Activated CD8-positive, alpha-beta memory T cell treated with anti-CD3 and anti-CD28 coated beads for 1 hour (primary cell): ENCODE data around the gene DHODH.
"Not testable (repeated sequence)": the region's sequence is repeated elsewhere in the genome, so short reads cannot be mapped to it uniquely, and the experiment has no call there.

Experiments used
- DNase-seq, 2 donors: peaks; one replicate each; pipeline ENCODE4 v3.0.0-alpha.2; 2020; ENCODE audit warnings: low read depth in 1 of 2; ENCODE audit errors: extremely low read depth in 1 of 2

The DHODH gene

GRCh38 chr16:72008424-72009216 lies at the start of gene DHODH:
TSS of gene DHODH (plus strand) at chr16:72008744. CDS start at chr16:72008765, 21 bp downstream.
- peak; percentile 92 to 97 for DNase-seq

- peak; percentile 49 to 70 for DNase-seq
These were observed 47.2 kb upstream of the DHODH start for GRCh38 chr16:71961066-71962039.

DNA sequence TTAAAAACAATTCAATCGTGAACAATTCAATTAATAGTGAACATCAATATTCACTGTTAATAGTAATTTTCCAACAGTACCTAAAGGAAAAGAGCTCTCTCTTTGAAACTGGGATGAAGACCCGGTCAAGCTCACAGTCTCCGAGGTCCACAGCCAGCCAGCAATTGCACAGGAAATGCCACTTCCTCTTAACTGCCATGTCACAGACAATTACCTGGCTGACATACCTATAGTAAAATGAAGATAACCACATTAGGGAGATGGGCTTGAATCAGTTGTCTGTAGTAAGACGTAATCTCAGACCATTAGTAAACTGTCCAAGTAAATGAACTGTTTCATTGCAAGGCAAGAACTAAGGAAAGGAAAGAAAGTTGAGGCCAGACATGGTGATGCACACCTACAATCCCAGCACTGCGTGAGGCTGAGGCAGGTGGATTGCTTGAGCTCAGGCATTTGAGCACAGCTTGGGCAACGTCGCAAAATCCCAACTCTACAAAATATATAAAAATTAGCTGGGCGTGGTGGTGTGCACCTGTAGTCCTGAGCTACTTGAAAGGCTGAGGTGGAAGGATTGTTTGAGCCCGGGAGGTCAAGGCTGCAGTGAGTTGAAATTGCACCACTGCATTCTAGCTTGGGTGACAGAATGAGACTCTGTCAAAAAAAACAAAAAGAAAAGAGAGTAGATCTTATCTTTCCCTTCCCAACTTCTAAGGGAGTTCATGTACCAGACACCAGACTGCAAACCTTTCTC lies 45.2 kb upstream of the DHODH start:
- no peak for DNase-seq

DNA sequence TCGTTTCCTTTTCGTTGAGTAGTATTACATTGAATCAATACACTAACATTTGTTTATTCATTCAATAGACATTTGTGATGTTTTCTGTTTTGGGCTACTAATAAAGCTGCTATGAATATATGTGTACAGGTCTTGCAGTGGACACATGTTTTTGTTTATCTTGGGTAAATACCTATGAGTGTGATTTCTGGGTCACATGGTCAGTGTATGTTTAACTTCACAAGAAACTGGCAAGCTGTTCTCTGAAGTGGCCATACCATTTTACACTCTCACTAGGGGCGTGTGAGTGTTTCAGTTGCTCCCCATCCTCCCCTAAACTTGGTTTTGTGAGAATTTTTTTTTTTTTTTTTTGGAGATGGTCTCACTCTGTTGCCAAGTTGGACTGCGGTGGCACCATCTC lies 43.3 kb upstream of the DHODH start:
- no peak for DNase-seq

- DNase-seq = no peak
These were observed 41.6 kb upstream of the DHODH start for GRCh38 chr16:71966932-71967331.

DNA sequence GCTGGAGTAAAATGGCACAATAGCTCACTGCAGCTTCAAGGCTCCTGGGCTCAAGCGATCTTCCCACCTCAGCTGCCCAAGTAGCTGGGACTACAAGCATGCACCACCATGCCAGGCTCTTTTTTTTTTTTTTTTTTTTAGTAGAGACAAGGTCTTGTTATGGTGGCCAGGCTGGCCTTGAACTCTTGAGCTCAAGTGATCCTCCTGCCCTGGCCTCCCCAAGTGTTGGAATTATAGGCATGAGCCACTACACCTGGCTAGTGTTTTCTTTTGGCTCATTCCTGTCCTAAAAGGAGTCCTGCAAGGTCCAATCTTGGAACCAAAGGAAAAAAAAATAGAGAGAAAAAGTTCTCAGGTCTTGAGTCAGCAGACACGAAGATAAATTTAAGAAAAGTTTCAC lies 39.2 kb upstream of the DHODH start:
- no peak for DNase-seq

DNA sequence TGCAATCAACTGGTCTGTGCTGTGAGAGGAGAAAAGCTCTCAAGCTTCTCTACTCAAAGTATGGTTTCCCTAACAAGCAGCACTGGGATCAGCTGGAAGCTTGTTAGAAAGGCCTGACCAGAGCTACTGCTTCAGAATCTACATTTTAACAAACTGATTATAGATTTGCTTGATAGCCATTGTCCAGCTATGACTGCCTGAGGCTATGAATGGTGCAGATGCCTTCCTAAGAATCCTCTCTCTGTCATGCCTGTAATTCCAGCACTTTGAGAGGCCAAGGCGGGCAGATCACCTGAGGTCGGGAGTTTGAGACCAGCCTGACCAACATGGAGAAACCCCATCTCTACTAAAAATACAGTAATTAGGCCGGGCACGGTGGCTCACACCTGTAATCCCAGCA lies 37.0 kb upstream of the DHODH start:
- no peak for DNase-seq

- DNase-seq = no peak
These were observed 36.2 kb upstream of the DHODH start for GRCh38 chr16:71972356-71972755.

DNA sequence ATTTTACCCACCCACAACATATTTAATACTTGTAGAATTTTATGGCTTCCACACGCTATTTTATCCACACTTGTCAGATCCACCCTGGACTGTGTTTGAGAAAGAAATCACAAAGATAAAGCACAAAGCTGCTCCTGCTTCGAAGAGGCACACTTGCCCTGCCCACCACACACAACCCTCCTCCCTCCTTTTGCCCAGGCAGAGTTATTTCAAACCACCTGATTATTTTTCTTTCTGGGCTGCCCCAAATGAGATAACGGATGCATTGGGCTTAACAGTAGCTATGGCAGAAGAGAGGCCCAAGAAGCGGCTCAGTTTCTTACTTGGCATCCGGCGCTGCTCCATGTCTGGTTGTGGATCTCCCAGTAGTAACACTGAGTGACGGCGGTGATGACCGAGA lies 35.5 kb upstream of the DHODH start:
- no peak for DNase-seq

DNA sequence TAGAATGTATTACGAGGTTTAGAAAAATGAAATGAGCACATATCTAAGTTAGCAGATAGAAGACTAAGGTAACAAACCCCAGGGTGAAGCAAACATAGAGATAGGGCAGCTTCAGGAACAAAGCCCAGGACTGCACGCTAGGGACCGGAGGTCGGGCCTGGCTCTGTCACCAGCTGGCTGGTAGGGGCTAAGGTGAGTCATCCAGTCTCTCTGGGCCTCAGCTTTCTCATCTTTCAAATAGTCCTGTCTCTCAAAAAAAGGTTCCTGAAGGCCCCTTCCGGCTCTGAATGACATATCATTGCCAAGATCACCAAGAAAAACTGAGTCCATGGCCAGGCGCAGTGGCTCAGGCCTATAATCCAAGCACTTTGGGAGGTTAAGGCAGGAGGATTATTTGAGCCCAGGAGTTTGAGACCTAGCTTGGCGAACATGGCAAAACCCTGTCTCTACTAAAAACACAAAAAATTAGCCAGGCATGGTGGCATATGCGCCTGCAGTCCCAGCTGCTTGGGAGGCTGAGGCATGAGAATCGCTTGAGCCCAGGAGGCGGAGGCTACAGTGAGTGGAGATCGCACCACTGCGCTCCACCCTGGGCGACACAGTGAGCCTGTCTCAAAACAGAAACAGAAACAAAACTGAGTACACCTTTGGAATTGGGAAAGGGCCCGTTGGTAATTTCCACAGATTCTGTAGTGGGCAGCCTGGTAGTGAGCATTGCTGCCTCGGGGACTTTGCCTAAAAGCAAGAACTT lies 34.3 kb upstream of the DHODH start:
- DNase-seq = no peak

DNA sequence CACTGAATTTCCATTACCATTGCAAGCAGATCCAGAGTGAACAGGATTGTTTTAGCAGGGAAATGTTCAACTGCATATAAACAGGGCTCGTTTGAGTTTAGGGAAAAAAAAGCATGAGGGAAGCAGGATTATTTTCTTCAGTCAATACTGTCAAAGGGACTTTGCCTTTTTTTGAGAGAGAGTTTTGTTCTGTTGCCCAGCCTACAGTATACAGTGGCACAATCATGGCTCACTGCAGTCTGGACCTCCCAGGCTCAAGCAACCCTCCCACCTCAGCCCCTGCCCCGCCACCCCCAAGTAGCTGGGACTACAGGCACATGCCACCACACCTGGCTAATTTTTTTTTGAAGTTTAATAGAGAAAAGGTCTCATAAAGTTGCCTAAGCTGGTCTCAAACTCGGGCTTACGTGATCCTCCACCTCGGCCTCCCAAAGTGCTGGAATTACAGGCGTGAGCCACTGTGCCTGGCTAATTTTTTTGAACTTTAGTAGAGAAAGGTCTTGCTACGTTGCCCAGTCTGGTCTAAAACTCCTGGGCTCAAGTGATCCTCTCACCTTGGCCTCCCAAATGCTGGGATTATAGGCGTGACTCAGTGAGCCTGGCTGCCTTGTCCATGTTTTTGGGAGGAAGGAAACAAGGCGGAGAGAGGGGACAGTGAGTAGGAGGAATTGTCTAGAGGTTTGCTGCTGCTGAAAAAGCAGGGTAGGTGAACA lies 23.1 kb upstream of the DHODH start:
- no peak for DNase-seq

GRCh38 chr16:71986131-71986530 lies 22.4 kb upstream of the DHODH start:
- DNase-seq = no peak

DNA sequence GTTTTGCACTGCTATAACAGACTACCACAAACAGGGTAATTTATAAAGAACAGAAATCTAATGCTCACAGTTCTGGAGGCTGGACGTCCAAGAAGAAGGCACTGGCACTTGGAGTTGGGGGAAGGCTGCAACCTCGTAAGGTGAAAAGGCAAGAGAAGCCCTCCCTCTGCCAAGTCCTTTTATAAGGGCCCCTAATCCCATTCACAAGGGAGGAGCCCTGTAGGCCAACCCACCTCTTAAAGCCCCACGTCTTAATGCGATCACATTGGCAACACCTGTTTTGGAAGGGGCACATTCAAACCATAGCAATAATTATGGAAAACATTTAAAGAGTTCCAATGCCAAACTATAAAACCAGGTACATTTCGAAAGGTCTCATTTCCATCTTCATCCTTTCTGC lies 13.5 kb upstream of the DHODH start:
- no peak for DNase-seq

- DNase-seq = not testable (repeated sequence)
These were observed 11.0 kb upstream of the DHODH start for GRCh38 chr16:71997578-71997977.

- DNase-seq = no peak
These were observed 7.2 kb upstream of the DHODH start for GRCh38 chr16:72001180-72001874.

DNA sequence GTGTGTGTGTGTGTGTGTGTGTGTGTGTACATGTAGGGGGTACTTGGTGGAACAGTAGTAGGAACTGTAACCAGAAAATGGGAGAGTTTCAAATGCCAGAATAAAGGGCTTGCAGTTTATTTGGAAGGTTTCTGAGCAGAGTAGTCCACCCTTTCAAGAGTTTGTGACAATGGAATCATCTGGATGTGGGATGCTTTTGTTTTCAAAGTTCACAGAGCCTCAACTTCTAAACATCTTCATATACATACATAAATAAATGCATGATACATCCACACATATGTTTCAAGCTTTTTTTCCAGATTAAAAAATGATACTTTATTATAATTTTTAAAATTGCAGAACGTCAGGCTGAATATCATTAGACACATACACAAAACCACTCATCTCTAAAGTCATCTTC lies 5.9 kb upstream of the DHODH start:
- DNase-seq = no peak

GRCh38 chr16:72008065-72008423 lies 500 bp upstream of the DHODH start:
- not testable (repeated sequence) for DNase-seq

GRCh38 chr16:72009779-72010178 lies 1.2 kb downstream of the DHODH start:
- DNase-seq = no peak

DNA sequence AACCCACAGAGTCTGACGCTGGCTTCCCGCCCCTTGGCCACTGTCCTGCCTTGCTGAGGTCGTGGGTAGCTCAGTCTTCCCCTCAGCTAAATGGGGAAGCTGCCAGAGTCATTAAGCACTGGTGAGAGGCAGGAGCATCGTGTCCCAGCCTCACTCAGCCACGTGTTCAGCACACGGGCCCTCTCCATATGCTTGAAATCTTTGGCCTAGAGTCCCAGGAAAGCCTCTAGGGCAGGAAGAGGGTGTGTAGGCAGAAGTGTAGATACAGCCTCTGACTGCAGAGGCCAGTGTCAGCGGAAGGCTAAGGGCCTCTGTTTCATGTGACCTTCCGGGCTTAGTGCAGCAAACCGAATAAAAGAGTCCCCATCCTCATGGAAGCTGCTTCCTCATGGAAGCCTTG lies 4.1 kb downstream of the DHODH start:
- no peak for DNase-seq
